ENCODE results near the gene TCF19. TPM values are rescaled to one million over a fixed set of nuclear protein-coding genes. Genes with fewer than 3 reads are reported as not detected.

The TCF19 gene
- total RNA-seq, 1 experiment from 2014 or later: 19.3 TPM

DNA sequence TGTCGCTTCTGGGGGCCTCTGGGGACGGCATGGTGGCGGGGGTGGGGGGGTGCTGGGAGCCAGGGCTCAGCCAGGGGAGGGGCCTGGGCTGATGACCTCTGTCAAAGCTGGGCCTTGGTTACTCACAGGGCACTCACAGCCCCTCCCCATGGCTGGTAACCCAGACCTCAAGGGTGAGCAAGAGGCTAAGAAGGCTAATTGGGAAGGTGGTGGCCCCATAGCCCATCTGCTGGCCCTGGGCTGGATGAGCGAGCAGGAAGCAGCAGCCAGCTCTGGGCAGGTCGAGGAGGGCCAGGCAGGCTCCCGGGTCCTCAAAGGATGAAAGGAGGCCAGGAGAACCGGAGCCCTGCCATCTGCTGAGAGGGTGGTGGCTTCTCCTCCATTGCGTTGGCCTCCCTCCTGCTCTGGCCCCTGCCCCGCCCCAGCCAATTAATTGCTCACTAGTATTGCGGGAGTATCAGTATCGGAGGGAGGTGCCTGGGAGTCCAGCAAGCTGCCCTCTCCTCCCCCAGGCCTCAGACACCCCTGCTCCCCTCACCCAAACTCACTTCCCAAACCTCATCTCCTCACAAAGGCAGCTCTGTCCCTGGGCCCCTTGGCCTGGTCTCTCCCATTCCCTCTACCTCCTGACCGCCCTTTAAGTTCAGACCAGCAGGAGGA, 37.1 kb upstream of the TCF19 start:
- no peak overlapping the region for H3K4me3 ChIP-seq (ENCODE audit: low read depth, low read length)
- BruUV-seq (replicated peaks): no TSS peak
- no peaks in the 10 kb centered on the region for H3K36me3 Mint-ChIP-seq (ENCODE audit: insufficient read depth, unreplicated experiment)
- no peak for DNase-seq
- intact Hi-C loops (cut with micrococcal nuclease; ENCODE audit: unreplicated experiment): no loop called here
- no peaks in the 10 kb centered on the region for H3K4me1 ChIP-seq
- CTCF ChIA-PET: no interaction called here
- no peak for TF ChIP-seq CTCF (IDR thresholded peaks at IDR 0.05; ENCODE audit: insufficient read depth in 1 of 2, low read depth in 1 of 2, low read length in 1 of 2, severe bottlenecking in 1 of 2, unreplicated experiment in 1 of 2)
- POLR2A ChIA-PET: no interaction called here
- no peaks in the 10 kb centered on the region for H3K36me3 ChIP-seq (ENCODE audit: control insufficient read depth, insufficient read depth, low read length)
- H3K27ac Mint-ChIP-seq (ENCODE audit: unreplicated experiment): no peak overlapping the region
- peaks cover 10% of the 10 kb centered on the region for H3K4me1 Mint-ChIP-seq (ENCODE audit: low read depth, unreplicated experiment)
- H3K27me3 ChIP-seq (replicated peaks; ENCODE audit: control insufficient read depth, insufficient read depth, low read length): no peaks in the 10 kb centered on the region
- no peak overlapping the region for H3K4me3 Mint-ChIP-seq (ENCODE audit: unreplicated experiment)
- H3K27me3 Mint-ChIP-seq (ENCODE audit: insufficient read depth, unreplicated experiment): no peaks in the 10 kb centered on the region
- H3K9me3 Mint-ChIP-seq (ENCODE audit: unreplicated experiment): no peaks in the 10 kb centered on the region
- H3K9me3 ChIP-seq: no peaks in the 10 kb centered on the region

DNA sequence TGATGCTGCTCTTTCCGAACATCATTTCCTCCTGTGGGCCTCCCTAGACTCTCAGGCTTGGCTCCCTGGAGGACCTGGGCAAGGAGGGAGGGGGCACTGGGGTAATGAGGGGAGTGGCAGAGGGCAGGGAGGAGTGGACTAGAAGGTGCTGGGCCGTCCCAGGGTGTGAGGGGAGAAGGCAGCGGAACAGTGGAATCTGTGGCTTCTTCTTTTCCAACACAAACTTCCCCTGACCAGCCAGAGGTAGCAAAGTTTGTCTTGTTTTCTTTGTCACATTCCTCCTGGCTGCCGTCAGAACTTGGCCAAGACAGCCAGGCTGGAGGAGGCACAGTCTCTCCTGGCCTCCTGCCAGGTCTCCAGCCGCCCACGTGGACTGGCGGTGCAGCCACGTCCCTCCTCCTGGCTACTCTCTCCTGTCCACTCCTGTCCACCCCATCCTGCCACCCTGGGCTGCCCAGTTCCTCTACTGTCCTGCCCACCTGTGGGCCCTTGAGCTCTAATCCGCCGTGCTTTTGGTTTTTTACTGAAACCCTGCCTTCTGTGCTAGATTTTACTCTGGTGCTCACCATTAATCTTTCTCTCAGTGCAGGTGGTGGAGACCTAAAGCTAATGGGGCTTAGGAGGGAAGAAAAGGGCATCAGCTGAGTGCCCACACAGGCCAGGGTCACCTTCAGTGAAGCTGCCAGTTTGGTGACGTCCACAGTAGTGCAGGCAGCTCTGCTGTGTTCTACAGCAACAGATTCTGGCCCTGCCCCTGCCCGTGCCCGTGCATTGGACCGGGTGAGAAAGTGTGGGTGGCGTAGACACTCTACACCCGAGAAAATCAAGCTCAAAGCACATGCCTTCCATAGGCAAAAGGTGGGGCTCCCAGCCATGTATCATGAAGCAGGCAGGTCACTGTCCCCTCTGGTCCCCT, 35.3 kb upstream of the TCF19 start:
- H3K4me3 ChIP-seq (ENCODE audit: low read depth, low read length): no peak overlapping the region
- intact Hi-C loops (cut with micrococcal nuclease; ENCODE audit: unreplicated experiment): no loop called here
- CTCF ChIA-PET: interaction anchor here (1.0 kb wide), 1 partner anchor 29 kb away, joined by 3 read pairs; no protein-coding TSS in a partner anchor
- Mint-ChIP-seq H3K36me3 (ENCODE audit: insufficient read depth, unreplicated experiment) (peaks cover 4% of the 10 kb centered on the region), H3K4me1 (ENCODE audit: low read depth, unreplicated experiment) (peaks cover 17% of the 10 kb centered on the region), H3K27ac (ENCODE audit: unreplicated experiment) (no peak overlapping the region), H3K27me3 (ENCODE audit: insufficient read depth, unreplicated experiment) (no peaks in the 10 kb centered on the region), H3K4me3 (ENCODE audit: unreplicated experiment) (no peak overlapping the region), H3K9me3 (ENCODE audit: unreplicated experiment) (no peaks in the 10 kb centered on the region)
- POLR2A ChIA-PET: no interaction called here
- no peaks in the 10 kb centered on the region for H3K27me3 ChIP-seq (replicated peaks; ENCODE audit: control insufficient read depth, insufficient read depth, low read length)
- H3K36me3 ChIP-seq (ENCODE audit: control insufficient read depth, insufficient read depth, low read length): no peaks in the 10 kb centered on the region
- no peaks in the 10 kb centered on the region for H3K9me3 ChIP-seq
- no peak for DNase-seq
- no peak for TF ChIP-seq CTCF (IDR thresholded peaks at IDR 0.05; ENCODE audit: insufficient read depth in 1 of 2, low read depth in 1 of 2, low read length in 1 of 2, severe bottlenecking in 1 of 2, unreplicated experiment in 1 of 2)
- BruUV-seq (replicated peaks): no TSS peak
- no peaks in the 10 kb centered on the region for H3K4me1 ChIP-seq

DNA sequence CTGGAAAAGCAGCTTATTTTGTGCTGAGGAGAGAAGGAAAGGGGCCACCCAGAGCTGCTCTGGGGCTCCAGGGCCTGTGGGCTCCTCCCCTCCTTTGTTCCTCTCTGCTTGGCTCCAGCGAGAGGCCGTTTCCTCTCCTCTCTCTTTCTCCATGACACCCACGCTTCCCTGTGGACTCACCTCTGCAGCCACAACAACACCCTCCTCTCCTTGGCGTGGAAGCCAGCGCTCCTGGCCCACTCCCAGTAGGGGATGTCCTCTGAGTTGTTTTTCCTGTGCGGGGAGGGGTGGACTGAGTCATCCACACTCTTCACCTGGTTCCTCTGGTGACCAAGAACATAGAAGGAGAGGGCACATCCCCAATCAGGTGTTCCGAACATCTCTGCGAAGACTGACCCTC, 33.2 kb upstream of the TCF19 start:
- Mint-ChIP-seq H3K36me3 (ENCODE audit: insufficient read depth, unreplicated experiment) (peaks cover 5% of the 10 kb centered on the region), H3K27me3 (ENCODE audit: insufficient read depth, unreplicated experiment) (peaks cover 6% of the 10 kb centered on the region), H3K4me3 (ENCODE audit: unreplicated experiment) (no peak overlapping the region), H3K27ac (ENCODE audit: unreplicated experiment) (no peak overlapping the region), H3K9me3 (ENCODE audit: unreplicated experiment) (no peaks in the 10 kb centered on the region), H3K4me1 (ENCODE audit: low read depth, unreplicated experiment) (peaks cover 17% of the 10 kb centered on the region)
- no peak for TF ChIP-seq CTCF (IDR thresholded peaks at IDR 0.05; ENCODE audit: insufficient read depth in 1 of 2, low read depth in 1 of 2, low read length in 1 of 2, severe bottlenecking in 1 of 2, unreplicated experiment in 1 of 2)
- H3K9me3 ChIP-seq: no peaks in the 10 kb centered on the region
- ChIA-PET CTCF (no interaction called here), POLR2A (no interaction called here)
- H3K4me3 ChIP-seq (ENCODE audit: low read depth, low read length): no peak overlapping the region
- intact Hi-C loops (cut with micrococcal nuclease; ENCODE audit: unreplicated experiment): no loop called here
- no peaks in the 10 kb centered on the region for H3K4me1 ChIP-seq
- H3K36me3 ChIP-seq (ENCODE audit: control insufficient read depth, insufficient read depth, low read length): no peaks in the 10 kb centered on the region
- no peaks in the 10 kb centered on the region for H3K27me3 ChIP-seq (replicated peaks; ENCODE audit: control insufficient read depth, insufficient read depth, low read length)
- BruUV-seq (replicated peaks): no TSS peak
- no peak for DNase-seq
